IPS-15b (cell line): ENCODE data around the gene REEP6.

Source experiments
- H3K27me3 ChIP-seq: one replicate; pipeline ENCODE4 v1.6.1; 2013; ENCODE audit warnings: low read length; ENCODE audit not compliant: control insufficient read depth, insufficient read depth
- H3K36me3 ChIP-seq: one replicate; pipeline ENCODE4 v1.6.1; 2013; ENCODE audit warnings: low read length; ENCODE audit not compliant: control insufficient read depth, insufficient read depth
- H3K4me1 ChIP-seq: one replicate; pipeline ENCODE4 v1.6.1; 2013; ENCODE audit warnings: mild to moderate bottlenecking, low read length; ENCODE audit not compliant: control insufficient read depth, insufficient read depth
- H3K4me3 ChIP-seq: one replicate; pipeline ENCODE4 v1.5.1; 2013; ENCODE audit warnings: low read depth, low read length
- H3K9ac ChIP-seq: one replicate; pipeline ENCODE4 v1.6.1; 2013; ENCODE audit warnings: low read depth, mild to moderate bottlenecking, low read length
- H3K9me3 ChIP-seq: one replicate; pipeline ENCODE4 v1.6.1; 2013; ENCODE audit warnings: mild to moderate bottlenecking, low read length; ENCODE audit not compliant: control insufficient read depth, insufficient read depth

REEP6 gene

GRCh38 chr19:1491114-1491848, at the start of gene REEP6:
TSS of gene REEP6 (plus strand) at chr19:1491181. CDS start at chr19:1491270, 89 bp downstream.
- Histone ChIP-seq H3K4me1 (no peaks in the 10 kb centered on the region), H3K9me3 (no peaks in the 10 kb centered on the region), H3K9ac (peak within 1 kb of the TSS; percentile 47), H3K36me3 (no peaks in the 10 kb centered on the region), H3K4me3 (peak within 1 kb of the TSS; percentile 85), H3K27me3 (peaks cover 12% of the 10 kb centered on the region)

GRCh38 chr19:1441677-1442438, 49.1 kb upstream of the REEP6 start:
- Histone ChIP-seq H3K9me3 (no peaks in the 10 kb centered on the region), H3K4me3 (no peak overlapping the region), H3K36me3 (peaks cover 30% of the 10 kb centered on the region), H3K4me1 (peaks cover 3% of the 10 kb centered on the region), H3K9ac (no peak overlapping the region), H3K27me3 (peaks cover 3% of the 10 kb centered on the region)

DNA sequence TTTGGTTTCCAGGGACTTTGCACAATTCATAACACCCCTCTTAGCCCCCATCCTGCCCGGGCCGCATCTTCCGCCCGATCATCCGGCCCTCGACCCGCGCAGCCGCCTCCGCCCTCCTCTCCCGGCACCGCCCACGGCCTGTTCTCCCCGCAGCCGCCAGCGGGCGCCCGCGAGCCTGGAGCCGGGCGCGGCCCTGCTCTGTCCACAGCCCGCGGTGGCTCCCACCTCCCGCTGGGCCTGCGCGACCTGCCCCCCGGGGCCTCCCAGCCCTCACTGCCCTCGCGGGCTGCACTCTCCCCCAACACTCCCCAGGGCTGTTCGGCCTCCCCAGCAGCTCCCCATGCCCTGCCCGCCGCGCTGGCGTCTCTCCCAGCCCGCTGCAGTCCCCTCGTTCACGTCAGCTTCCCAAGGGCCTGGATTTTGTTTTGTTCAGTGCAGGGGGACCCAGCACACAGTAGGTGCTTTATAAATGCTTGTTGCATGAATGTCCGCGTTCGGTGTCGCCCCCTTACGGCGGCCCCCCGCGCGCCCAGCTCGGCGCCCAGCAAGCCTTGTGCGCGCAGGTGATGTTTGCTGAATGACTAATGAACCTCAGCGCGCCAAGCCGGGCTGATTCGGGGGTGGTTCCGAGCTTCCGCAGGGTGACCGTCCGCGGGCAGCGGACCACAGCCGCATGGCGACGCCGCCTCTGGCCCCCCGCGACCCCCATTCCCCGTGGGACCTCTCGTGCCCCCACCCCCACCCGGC, 45.6 kb upstream of the REEP6 start:
- Histone ChIP-seq H3K27me3 (peaks cover 33% of the 10 kb centered on the region), H3K9me3 (no peaks in the 10 kb centered on the region), H3K4me3 (peak overlapping the region; percentile 58), H3K9ac (no peak overlapping the region), H3K36me3 (peaks cover 20% of the 10 kb centered on the region), H3K4me1 (peaks cover 3% of the 10 kb centered on the region)

DNA sequence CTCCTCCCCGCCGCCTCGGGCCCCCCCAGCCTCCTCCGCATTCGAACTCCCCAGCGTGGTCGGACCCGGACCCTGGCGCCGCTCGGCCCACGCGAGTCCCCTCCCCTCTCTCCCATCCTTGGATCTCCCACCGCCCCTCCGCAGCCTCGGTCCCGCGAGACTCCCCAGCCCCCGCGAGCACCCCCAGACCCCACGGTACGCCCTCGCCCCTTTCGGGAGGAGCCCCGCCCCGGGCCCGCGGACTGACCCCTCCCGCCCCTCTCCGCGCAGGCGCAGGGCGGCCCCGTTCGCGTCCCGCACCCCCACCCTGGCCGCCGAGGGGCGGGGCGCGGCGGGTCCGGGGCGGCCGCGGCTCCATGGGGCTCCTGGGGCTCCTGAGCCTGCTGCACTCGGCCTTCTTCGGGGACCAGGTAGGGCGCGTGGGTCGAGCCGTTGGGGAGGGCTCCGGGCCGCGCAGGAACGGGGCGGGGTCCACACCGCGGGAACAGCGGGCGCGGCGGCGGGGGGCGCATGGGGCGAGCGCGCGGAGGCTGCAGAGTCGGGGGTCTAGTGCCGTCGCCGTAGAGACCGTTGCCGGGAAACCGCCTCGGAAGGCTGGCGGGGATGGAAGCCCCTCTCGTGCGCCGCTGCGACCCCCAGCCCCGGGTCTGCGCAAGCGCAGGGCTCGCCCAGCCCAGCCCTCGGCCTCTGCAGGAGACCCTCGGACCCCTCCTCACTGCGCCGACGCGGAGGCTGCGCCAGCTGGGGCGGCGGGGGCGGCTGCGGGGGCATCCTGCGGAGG, 44.9 kb upstream of the REEP6 start:
- Histone ChIP-seq H3K9ac (no peak overlapping the region), H3K4me3 (peak overlapping the region; percentile 58), H3K36me3 (peaks cover 12% of the 10 kb centered on the region), H3K4me1 (peaks cover 3% of the 10 kb centered on the region), H3K27me3 (peaks cover 41% of the 10 kb centered on the region), H3K9me3 (no peaks in the 10 kb centered on the region)

DNA sequence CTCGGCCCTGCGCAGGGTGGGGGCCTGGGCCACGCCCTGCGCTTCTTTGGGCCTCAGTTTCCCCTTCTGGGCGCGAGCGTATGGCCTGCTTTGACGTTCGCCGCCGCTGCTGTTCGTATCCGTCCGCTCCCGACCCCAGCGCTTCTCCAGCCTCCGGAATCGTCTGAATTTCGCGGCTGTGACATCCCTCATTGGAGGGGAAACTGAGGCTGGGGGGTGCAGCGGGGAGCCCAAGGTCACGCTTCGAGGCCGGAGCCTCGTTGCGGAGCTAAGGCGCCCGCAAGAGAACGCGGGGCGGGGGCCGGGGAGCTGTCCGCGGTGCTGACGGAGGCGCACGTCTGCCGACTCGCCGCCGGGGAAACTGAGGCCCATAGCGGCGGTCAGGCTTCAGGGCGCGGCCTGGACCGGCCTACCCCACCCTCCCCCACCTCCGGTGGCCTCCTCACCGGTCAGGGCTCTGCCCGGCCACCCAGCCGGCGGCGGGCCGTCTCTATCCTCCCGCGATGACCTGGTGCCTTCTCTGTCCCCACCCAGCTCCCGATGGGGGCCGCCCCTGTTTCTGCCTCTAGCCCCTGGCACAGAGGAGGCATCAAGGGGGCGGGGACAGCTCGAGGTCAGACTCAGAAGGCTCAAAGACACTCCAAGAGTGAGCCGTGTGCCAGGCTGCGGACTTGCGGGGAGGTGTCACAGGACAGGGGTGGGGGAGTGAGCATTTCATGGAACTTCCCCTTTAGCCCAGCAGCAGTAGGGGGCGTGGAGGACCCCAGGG, 44.1 kb upstream of the REEP6 start:
- H3K4me3 ChIP-seq: peak overlapping the region; percentile 32
- H3K36me3 ChIP-seq: peaks cover 5% of the 10 kb centered on the region
- H3K4me1 ChIP-seq: peaks cover 3% of the 10 kb centered on the region
- H3K9ac ChIP-seq: no peak overlapping the region
- no peaks in the 10 kb centered on the region for H3K9me3 ChIP-seq
- peaks cover 46% of the 10 kb centered on the region for H3K27me3 ChIP-seq

DNA sequence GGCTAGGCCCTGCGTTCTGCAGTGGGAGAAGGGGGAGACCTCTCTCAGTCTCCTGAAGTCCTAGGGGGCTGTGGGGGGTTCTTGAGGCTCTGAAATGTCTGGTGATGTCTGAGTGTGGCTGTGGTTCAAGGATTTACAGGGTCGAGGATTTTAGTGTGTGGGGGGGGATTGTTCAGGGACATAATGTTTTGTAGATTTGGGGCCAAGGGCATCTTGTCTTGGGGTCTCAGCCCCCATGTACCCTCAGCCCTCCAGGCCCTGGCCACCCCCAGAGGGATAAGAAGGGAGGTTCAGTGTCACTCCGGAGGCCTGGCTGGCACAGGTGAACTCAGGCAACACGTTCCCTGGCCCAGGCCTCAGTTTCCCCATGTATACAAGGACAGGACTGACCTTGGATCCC, 43.5 kb upstream of the REEP6 start:
- no peaks in the 10 kb centered on the region for H3K36me3 ChIP-seq
- H3K4me3 ChIP-seq: no peak overlapping the region
- H3K9me3 ChIP-seq: no peaks in the 10 kb centered on the region
- no peak overlapping the region for H3K9ac ChIP-seq
- peaks cover 52% of the 10 kb centered on the region for H3K27me3 ChIP-seq
- peaks cover 3% of the 10 kb centered on the region for H3K4me1 ChIP-seq

GRCh38 chr19:1447944-1448343, 43.0 kb upstream of the REEP6 start:
- no peak overlapping the region for H3K9ac ChIP-seq
- H3K36me3 ChIP-seq: no peaks in the 10 kb centered on the region
- H3K27me3 ChIP-seq: peaks cover 56% of the 10 kb centered on the region
- no peaks in the 10 kb centered on the region for H3K9me3 ChIP-seq
- H3K4me3 ChIP-seq: no peak overlapping the region
- peaks cover 3% of the 10 kb centered on the region for H3K4me1 ChIP-seq

GRCh38 chr19:1449467-1450442, 41.2 kb upstream of the REEP6 start, which contains the start of gene APC2:
TSS of gene APC2 (plus strand) at chr19:1450121. CDS start at chr19:1453002, 2,881 bp downstream.
- no peaks in the 10 kb centered on the region for H3K9me3 ChIP-seq
- no peaks in the 10 kb centered on the region for H3K36me3 ChIP-seq
- no peaks in the 10 kb centered on the region for H3K4me1 ChIP-seq
- peak within 1 kb of the TSS; percentile 39 for H3K4me3 ChIP-seq
- no peak within 1 kb of the TSS for H3K9ac ChIP-seq
- peaks cover 66% of the 10 kb centered on the region for H3K27me3 ChIP-seq

DNA sequence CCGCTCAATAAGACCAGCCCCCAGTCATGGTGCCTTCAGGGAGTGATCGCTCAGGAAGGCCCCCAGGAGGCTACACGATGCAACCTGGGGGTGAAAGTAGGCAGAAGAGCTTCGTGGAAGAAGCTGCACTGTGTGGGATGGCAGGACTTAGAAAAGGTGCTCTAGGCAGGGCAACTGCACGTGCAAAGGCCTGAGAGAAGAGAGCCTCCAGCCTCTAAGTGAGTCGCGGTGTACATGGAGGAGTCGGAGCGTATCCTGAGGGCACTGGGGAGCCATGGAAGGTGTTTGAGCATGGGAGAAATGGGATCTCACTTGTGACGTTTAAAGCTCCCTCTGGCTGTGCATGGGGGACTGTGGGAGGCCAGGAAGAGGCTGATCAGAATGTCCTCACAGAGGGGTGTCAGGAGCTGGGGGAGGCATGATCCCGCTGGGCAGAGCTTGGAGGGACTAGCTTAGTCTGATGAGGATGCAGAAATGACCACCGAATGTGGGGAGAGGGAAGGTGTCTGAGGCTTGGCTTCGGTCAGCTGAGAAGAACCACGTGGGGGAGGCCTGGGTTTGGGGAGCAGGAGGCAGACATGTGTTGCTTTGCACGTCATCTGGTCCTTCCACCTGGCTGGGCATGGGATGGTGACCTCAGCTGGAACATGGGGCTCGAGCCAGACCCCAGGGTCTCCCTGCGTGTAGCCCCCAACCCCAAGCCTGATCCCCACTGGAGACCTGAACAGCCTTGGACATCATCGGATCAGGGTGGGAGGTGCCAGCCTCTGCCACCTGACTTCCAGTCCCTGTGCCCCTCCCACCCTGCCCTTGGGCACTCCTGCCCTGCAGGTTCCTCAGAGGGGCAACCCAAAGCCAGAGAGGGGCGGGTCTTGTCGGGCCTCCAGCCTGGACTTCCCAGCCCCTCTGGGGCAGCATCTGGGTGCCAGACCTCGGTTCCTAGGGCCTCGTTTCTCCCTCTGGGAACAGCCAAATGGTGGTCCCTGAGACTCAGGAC, 39.9 kb upstream of the REEP6 start:
- no peaks in the 10 kb centered on the region for H3K9me3 ChIP-seq
- H3K36me3 ChIP-seq: no peaks in the 10 kb centered on the region
- H3K4me3 ChIP-seq: peak overlapping the region; percentile 8
- no peak overlapping the region for H3K9ac ChIP-seq
- peaks cover 66% of the 10 kb centered on the region for H3K27me3 ChIP-seq
- no peaks in the 10 kb centered on the region for H3K4me1 ChIP-seq
